ENCODE data around the gene G6PC1.
"Not testable (repeated sequence)": the region's sequence is repeated elsewhere in the genome, so short reads cannot be mapped to it uniquely, and the experiment has no call there.

The G6PC1 gene

GRCh38 chr17:42904110-42904469, 3.5 kb downstream of the G6PC1 start:
- DNase-seq, result no peak

GRCh38 chr17:42906772-42907446, 6.3 kb downstream of the G6PC1 start:
- DNase-seq, result no peak

GRCh38 chr17:42908872-42909700, 8.5 kb downstream of the G6PC1 start:
- DNase-seq, result no peak

DNA sequence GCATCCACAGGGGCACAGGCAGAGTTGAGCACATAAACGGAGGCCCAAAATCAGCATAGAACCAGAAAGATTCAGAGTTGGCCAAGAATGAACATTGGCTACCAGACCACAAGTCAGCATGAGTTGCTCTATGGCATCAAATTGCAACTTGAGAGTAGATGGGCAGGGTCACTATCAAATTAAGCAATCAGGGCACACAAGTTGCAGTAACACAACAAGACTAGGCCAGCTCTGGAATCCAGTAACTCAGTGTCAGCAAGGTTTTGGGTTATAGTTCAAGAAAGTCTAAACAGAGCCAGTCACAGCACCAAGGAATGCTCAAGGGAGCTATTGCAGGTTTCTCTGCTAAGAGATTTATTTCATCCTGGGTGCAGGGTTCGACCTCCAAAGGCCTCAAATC, 12.9 kb downstream of the G6PC1 start:
- DNase-seq, result no peak

DNA sequence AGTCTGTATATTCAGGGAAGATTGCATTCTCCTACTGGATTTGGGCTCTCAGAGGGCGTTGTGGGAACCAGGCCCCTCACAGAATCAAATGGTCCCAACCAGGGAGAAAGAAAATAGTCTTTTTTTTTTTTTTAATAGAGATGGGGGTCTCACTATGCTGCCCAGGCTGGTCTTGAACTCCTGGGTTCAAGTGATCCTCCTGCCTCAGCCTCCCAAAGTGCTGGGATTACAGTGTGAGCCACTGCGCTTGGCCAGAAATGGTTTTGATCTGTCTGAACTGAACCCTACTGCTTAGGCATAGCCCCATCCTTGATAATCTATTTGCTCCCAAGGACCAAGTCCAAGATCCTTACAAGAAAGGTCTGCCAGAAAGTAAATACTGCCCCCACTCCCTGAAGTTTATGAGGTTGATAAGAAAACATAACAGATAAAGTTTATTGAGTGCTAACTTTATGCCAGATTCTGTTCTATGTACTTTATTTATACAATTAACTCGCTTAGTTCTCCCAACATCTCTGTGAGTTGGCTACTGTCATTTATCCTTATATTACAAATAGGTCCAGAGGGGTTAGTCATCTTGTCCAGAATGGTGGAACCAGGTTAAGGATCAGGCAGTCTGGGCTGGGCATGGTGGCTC, 13.5 kb downstream of the G6PC1 start:
- no peak for DNase-seq

DNA sequence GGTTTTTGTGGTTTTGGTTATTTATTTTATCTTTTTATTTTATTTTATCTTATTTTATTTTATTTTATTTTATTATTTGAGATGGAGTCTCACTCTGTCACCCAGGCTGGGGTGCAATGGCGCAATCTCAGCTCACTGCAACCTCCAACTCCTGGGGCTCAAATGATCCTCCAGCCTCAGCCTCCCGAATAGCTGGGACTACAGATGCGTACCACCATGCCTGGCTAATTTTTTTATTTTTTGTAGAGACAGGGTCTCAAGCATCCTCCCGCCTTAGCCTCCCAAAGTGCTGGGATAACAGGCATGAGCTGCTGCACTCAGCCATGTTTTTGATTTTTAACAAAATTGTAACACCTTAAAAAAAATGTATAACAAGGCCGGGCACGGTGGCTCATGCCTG, 14.7 kb downstream of the G6PC1 start:
- DNase-seq, result not testable (repeated sequence)

GRCh38 chr17:42916388-42917235, 16.0 kb downstream of the G6PC1 start:
- not testable (repeated sequence) for DNase-seq

DNA sequence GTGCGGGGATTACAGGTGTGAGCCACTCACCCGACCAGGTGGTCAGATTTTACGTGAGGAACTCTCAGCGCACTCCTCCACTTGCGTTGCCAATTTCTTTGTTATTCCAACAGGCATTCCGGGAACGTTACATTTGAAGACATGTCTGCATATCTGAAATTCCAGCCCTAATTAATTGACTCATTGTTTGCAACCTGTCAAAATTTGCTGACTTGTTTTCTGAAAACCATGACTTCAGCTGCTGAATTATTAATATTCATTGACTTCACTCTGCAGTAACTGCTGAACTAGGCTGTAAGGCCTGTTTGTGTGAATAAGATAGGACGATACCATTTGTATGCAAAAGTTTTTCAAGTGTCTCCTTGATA, 16.6 kb downstream of the G6PC1 start:
- DNase-seq, result no peak

GRCh38 chr17:42918902-42919521, 18.4 kb downstream of the G6PC1 start:
- DNase-seq, result no peak

DNA sequence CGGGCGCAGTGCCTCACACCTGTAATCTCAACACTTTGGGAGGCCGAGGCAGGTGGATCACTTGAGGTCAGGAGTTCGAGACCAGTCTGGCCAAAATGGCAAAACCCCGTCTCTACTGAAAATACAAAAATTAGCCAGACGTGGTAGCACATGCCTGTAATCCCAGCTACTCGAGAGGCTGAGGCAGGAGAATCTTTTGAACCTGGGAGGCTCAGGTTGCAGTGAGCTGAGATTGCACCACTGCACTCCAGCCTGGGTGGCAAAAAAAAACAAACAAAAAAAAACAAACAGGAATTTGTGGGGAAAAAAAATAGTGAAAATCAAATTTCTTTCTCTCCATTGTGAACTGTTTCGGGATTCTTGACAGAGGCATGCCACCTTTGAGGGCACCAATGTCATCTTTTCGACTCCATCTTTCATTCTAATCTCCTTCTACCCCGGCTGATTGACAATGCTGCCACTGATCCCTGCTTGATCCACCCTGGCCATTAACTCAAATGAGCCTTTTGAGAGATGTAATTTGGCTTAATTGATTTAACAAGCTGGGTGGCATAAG, 19.0 kb downstream of the G6PC1 start:
- DNase-seq, result not testable (repeated sequence)

DNA sequence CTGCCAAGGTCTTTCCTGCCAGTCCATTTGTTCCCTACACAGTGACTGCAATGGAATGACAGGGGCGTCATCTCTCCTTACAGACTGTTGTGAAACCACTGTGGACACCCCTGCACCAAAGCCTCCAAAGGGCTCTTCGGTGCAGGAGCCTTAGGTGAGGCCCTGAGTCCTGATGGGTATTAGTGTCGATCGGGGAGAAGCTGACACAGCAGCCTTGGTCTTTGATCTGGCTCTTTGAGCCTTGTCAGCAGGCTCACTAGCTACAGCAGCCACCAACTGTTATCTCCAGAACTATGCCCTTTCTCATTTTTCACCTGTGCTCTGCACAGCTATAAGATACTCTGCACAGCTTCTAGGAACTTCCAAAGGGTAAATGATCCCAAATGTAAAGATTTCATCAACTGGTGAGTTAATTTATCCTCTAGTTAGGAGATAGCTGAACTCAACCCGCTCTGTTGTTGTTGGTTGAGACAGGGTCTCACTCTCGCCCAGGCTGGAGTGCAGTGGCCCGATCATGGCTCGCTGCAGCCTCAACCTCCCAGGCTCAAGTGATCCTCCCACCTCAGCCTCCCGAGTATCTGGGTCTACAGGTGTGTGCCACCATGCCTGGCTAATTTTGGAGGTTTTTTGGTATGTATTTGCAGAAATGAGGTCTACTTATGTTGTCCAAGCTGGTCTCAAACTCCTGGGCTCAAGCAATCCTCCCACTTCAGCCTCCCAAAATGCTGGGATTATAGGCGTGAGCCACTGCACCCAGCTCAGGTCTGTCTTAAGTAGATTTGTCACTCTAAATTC, 19.7 kb downstream of the G6PC1 start:
- no peak for DNase-seq

DNA sequence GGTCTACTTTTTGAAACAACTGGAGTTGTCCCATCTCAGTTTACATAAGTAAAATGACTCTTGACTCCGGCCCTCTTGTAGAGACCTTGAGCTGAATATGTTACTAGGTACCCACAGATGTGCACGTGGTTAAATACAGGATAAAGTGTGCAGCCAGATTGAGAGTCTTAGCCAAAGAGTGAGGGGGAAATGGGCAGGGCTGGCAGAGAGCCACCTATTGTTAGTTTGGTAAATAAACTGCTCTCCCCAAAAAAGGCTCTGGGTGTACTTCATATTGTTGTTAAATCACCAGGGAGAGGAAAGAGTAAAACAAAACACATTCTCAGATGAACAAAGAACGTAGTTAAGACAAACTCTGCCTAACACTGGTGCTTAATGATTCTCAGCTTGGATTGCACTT, 20.3 kb downstream of the G6PC1 start:
- peak; percentile 34 for DNase-seq

DNA sequence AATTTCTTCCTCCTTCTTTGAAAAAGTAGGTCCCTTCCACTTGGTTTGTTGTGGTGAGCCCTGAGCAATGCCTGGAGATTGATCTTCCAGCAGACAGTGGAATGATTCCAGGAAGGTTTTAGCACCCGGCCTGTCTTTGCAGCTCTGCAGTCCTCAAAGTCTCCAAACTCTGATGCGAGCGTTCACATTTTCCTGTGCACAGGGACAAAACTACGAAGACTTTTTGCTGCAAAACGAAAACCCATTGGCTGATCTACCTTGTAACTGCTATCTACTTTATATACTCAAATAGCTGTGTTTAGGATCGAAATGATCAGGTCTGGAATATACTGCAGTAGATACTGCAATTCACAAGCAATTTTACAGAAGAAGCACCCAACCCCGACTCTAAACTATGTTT, 21.7 kb downstream of the G6PC1 start:
- no peak for DNase-seq

DNA sequence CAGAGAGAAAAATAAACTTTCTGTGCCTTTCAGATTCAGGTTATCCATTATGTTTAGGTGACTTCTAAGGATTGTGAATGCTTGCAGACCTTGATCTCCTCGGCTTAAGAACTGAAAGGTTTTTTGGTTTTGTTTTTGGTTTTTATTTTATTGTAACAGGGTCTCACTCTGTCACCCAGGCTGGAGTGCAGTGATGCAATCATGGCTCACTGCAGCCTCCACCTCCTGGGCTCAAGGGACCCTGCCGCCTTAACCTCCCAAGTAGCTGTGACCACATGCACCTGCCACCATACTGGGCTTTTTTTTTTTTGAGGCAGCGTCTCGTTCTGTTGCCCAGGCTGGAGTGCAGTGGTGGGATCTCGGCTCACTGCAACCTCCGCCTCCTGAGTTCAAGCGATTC, 22.9 kb downstream of the G6PC1 start:
- not testable (repeated sequence) for DNase-seq

GRCh38 chr17:42924891-42925290, 24.3 kb downstream of the G6PC1 start:
- no peak for DNase-seq

GRCh38 chr17:42928714-42929496, 28.3 kb downstream of the G6PC1 start:
- DNase-seq, result no peak

DNA sequence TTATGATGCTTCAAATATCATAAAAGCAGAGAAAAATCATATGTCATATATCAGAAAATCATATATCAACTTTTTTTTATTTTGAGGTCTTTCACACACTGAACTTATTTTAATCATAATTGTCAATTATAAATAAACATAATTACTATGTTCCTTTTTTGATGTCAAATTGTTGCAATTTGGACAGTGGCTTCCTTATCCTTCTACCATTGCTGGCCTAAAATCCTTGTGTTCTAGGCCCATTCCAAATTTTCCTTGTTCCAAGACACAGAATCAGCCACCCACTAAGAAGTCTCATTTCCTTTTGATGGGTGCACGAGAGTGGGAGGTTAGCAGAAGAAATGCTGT, 28.9 kb downstream of the G6PC1 start:
- DNase-seq, result no peak

GRCh38 chr17:42937712-42938596, 37.4 kb downstream of the G6PC1 start:
- DNase-seq, result peak; percentile 53

DNA sequence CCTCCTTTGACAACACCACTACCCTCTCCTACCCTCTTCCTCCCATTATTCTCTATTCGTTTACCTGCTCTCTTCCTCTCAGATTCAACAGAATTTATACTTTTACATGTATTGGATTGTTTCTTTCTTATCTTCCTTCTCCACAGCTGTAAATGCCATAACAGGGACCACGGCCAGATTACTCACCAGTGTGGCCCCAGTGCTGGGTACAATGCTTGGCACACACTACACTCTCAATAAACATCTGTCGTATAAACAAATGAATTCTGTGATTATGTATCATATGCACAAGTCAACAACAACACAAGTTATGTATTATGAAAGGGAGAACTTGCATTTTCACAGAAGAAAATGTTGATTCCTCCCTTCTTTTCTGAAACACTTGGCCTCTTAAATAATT, 43.6 kb downstream of the G6PC1 start:
- DNase-seq, result no peak

- no peak for DNase-seq
These were observed 46.2 kb downstream of the G6PC1 start for GRCh38 chr17:42946812-42947211.

Data from DMS79 treated with DMSO at 0.1 percent for 48 hours (cell line).